Measurements from ENCODE around the gene GASK1A.

DNA sequence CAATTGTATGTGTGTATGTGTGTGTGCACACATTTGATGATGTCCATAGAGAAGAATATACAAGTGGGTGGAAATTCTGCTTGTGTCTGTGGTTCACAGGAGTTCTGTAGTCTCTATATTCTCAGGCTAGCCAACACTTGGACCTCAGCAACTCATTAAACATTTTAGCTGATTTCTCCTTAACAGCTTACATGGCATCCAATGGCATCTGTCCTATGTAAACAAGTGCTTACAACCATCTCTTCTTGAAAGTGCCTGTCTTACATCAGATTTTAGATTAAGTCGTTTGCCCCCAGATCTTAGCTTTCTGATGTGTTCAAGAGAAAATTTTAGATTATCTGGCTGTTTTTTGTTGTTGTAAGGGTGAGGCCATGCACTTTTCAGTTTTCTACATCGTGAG, 44.2 kb upstream of the GASK1A start:
- TF ChIP-seq, protein P1, sequence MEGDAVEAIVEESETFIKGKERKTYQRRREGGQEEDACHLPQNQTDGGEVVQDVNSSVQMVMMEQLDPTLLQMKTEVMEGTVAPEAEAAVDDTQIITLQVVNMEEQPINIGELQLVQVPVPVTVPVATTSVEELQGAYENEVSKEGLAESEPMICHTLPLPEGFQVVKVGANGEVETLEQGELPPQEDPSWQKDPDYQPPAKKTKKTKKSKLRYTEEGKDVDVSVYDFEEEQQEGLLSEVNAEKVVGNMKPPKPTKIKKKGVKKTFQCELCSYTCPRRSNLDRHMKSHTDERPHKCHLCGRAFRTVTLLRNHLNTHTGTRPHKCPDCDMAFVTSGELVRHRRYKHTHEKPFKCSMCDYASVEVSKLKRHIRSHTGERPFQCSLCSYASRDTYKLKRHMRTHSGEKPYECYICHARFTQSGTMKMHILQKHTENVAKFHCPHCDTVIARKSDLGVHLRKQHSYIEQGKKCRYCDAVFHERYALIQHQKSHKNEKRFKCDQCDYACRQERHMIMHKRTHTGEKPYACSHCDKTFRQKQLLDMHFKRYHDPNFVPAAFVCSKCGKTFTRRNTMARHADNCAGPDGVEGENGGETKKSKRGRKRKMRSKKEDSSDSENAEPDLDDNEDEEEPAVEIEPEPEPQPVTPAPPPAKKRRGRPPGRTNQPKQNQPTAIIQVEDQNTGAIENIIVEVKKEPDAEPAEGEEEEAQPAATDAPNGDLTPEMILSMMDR (IDR thresholded peaks at IDR 0.05): no peak
- no peak for TF ChIP-seq POLR2A (IDR thresholded peaks at IDR 0.05)
